Endothelial cell (in vitro differentiated cells): ENCODE data around the gene ADTRP. TPM values are rescaled to one million over a fixed set of nuclear protein-coding genes. Genes with fewer than 3 reads are reported as not detected.

Experiments used
- DNase-seq: peaks from one replicate; pipeline ENCODE4 v3.0.0; 2021; ENCODE audit warnings: low spot score
- H3K27ac Mint-ChIP-seq: one replicate; pipeline ENCODE4 v1.8.0; 2021; ENCODE audit warnings: mixed read lengths, inconsistent platforms; ENCODE audit not compliant: unreplicated experiment
- H3K27me3 Mint-ChIP-seq: one replicate; pipeline ENCODE4 v1.8.0; 2021; ENCODE audit warnings: mild to moderate bottlenecking, moderate library complexity, mixed read lengths, inconsistent platforms; ENCODE audit not compliant: unreplicated experiment
- H3K36me3 Mint-ChIP-seq: one replicate; pipeline ENCODE4 v1.8.0; 2021; ENCODE audit warnings: mild to moderate bottlenecking, low read depth, mixed read lengths, inconsistent platforms; ENCODE audit not compliant: unreplicated experiment
- H3K4me1 Mint-ChIP-seq: one replicate; pipeline ENCODE4 v1.8.0; 2021; ENCODE audit warnings: mild to moderate bottlenecking, mixed read lengths, inconsistent platforms; ENCODE audit not compliant: unreplicated experiment
- H3K4me3 Mint-ChIP-seq: one replicate; pipeline ENCODE4 v1.8.0; 2021; ENCODE audit warnings: mild to moderate bottlenecking, mixed read lengths, inconsistent platforms; ENCODE audit not compliant: unreplicated experiment
- H3K9me3 Mint-ChIP-seq: one replicate; pipeline ENCODE4 v1.8.0; 2021; ENCODE audit warnings: mixed read lengths, inconsistent platforms; ENCODE audit not compliant: unreplicated experiment
- total RNA-seq: library from RNA; stranded (reverse); fragmentation: NEBNext Ultra II Directional; extraction: Animal tissue kit (Norgen Biotek cat#: 25700); gene quantifications from one replicate; pipeline ENCODE4 v1.2.1, GENCODE V29; 2021; ENCODE audit not compliant: unreplicated experiment
- TF ChIP-seq, protein P1 (sequence below): fragments of 200-600 bp; sonication (generic); IDR thresholded peaks from one replicate; pipeline ENCODE4 v1.5.0; 2021; ENCODE audit warnings: antibody characterized with exemption; ENCODE audit not compliant: unreplicated experiment

ADTRP gene
- total RNA-seq, 1 donor from 2014 or later: not detected

DNA sequence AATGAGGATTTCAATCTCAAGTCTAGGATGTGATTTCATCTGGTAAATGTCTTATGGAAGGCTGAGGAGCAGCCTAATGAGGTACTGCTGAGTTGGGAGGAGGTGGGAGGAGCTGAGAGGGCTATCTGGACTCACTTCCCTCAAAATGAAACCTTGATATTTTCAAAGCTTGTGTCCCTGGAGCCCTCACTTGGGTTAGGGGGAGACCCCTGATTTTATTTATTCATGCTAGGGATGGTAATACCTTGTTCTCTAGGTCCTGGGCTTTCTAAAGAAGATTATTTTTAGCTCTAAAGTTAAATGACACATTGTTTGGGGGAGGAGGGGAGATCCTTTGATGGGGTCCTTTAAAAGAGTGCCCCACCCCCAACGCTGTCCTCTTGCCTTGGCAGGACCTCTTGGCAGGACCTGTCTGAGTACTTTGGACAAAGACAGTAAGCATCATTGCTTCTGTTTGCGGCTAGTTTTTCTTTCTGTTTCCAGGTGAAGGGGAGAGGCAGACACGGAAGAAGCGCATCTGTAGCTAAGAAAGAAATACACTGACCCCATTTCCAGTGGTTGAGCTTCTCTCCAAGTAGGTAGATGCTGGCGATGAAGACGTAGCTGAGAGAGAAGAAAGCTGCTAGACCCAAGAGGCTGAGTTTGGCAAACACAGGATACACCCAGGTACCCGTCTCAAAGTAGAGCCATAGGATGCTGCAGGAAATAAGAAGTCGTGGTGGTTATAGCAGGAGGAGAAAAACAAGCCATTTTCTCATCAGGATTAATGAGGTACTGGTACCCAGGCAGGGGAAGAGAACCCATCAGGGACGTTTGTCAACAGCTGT is 55.6 kb downstream of the ADTRP start:
- Mint-ChIP-seq H3K4me3 (no peak overlapping the region), H3K27me3 (no peaks in the 10 kb centered on the region), H3K4me1 (no peaks in the 10 kb centered on the region), H3K27ac (no peak overlapping the region), H3K36me3 (no peaks in the 10 kb centered on the region), H3K9me3 (no peaks in the 10 kb centered on the region)
- TF ChIP-seq, protein P1, sequence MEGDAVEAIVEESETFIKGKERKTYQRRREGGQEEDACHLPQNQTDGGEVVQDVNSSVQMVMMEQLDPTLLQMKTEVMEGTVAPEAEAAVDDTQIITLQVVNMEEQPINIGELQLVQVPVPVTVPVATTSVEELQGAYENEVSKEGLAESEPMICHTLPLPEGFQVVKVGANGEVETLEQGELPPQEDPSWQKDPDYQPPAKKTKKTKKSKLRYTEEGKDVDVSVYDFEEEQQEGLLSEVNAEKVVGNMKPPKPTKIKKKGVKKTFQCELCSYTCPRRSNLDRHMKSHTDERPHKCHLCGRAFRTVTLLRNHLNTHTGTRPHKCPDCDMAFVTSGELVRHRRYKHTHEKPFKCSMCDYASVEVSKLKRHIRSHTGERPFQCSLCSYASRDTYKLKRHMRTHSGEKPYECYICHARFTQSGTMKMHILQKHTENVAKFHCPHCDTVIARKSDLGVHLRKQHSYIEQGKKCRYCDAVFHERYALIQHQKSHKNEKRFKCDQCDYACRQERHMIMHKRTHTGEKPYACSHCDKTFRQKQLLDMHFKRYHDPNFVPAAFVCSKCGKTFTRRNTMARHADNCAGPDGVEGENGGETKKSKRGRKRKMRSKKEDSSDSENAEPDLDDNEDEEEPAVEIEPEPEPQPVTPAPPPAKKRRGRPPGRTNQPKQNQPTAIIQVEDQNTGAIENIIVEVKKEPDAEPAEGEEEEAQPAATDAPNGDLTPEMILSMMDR: no peak
- DNase-seq: no peak

DNA sequence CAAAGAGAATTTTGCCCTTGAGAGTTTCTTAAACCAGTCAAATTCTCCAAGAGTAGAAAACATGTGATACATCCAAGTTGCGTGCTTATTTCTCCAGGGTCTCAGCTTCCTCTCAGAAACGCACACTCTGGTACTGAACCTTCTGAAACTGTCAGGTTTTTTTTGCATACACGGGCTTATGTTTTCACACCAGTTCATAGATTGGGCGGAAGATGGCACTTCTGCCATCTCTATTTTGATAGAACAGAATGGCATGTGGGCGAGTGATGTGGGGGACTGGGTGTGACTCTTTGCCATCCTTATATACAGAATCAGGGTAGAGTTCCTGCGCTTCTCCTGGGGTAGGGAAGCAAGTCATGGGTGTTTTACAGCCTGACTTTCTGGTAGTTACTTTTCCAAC is 56.4 kb downstream of the ADTRP start:
- H3K9me3 Mint-ChIP-seq: no peaks in the 10 kb centered on the region
- H3K36me3 Mint-ChIP-seq: no peaks in the 10 kb centered on the region

DNA sequence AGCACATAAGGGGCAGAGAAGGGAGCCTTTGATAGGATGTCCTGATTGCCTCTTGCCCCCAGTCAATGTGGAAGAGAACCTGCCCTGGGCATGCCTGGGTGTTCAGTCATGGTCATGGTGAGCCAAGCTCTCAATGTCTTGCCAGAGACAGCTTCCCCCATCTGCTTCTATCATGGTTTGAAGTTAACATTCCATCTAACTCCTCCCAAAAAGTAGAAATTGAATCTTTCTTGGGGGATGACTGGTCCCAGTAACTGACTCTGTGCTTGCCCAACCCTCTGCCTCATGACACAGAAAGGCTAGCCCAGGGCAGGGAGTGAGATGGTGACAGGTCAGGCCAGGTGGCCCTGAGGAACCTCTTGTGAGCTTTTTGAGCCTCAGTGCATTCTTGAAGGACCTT is 60.1 kb downstream of the ADTRP start:
- H3K27me3 Mint-ChIP-seq: no peaks in the 10 kb centered on the region
- no peaks in the 10 kb centered on the region for H3K4me1 Mint-ChIP-seq
- H3K27ac Mint-ChIP-seq: no peak overlapping the region
- H3K36me3 Mint-ChIP-seq: no peaks in the 10 kb centered on the region
- TF ChIP-seq, protein P1: no peak
- H3K4me3 Mint-ChIP-seq: no peak overlapping the region
- no peaks in the 10 kb centered on the region for H3K9me3 Mint-ChIP-seq
- no peak for DNase-seq

More for the DNA sequence above, 56.4 kb downstream of the ADTRP start:
- DNase-seq: no peak
- no peak overlapping the region for H3K4me3 Mint-ChIP-seq
- TF ChIP-seq, protein P1: no peak
- H3K4me1 Mint-ChIP-seq: no peaks in the 10 kb centered on the region
- H3K27ac Mint-ChIP-seq: no peak overlapping the region
- no peaks in the 10 kb centered on the region for H3K27me3 Mint-ChIP-seq

DNA sequence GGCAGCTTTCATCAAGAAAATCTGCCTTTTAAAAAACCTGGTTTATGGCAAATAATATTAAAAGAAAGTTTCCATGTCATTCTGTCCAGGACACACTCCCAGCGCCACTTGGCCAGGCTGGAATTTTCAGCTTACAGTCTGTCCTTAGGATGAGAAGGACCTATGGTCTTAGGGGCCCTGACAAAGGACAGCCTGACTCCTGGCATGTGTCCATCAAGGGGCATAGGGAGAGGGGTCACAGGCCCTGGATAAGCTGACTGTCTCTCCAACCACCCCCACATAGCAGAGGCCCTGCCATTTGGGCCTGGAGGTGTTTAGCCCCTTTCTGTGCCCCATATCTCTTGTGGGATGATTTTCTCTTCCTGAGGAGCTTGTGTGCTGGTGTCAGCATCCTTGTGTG is 60.6 kb downstream of the ADTRP start:
- no peaks in the 10 kb centered on the region for H3K9me3 Mint-ChIP-seq
- H3K4me3 Mint-ChIP-seq: no peak overlapping the region
- no peak overlapping the region for H3K27ac Mint-ChIP-seq

More for the DNA sequence above, 60.6 kb downstream of the ADTRP start:
- Mint-ChIP-seq H3K4me1 (no peaks in the 10 kb centered on the region), H3K27me3 (no peaks in the 10 kb centered on the region), H3K36me3 (no peaks in the 10 kb centered on the region)
- TF ChIP-seq, protein P1: no peak
- DNase-seq: no peak
